NCI-H1417 (cell line): Measurements from ENCODE around the gene CACNA1G.

ENCODE experiments used
- DNase-seq, 3 experiments: peaks; one replicate each; lab custom pipeline; 2025; lab: John Stamatoyannopoulos, UW

Gene CACNA1G

GRCh38 chr17:50547736-50548083 is 12.8 kb upstream of the CACNA1G start:
- DNase-seq, result no peak

- DNase-seq, result no peak
These were observed 11.7 kb upstream of the CACNA1G start for GRCh38 chr17:50548831-50549230.

GRCh38 chr17:50549256-50549941 is 11.1 kb upstream of the CACNA1G start:
- DNase-seq, result no peak

GRCh38 chr17:50549969-50550368 is 10.5 kb upstream of the CACNA1G start:
- no peak for DNase-seq

GRCh38 chr17:50550661-50551432 is 9.7 kb upstream of the CACNA1G start:
- peak; percentile 28 to 81 (median 63) for DNase-seq

- DNase-seq, result no peak
These were observed 9.1 kb upstream of the CACNA1G start for GRCh38 chr17:50551433-50551815.

- no peak for DNase-seq
These were observed 8.6 kb upstream of the CACNA1G start for GRCh38 chr17:50551884-50552283.

GRCh38 chr17:50554201-50554600 is 6.3 kb upstream of the CACNA1G start:
- no peak for DNase-seq

- DNase-seq, result peak in 2 of 3 experiments; percentile 18 to 28
These were observed 3.7 kb upstream of the CACNA1G start for GRCh38 chr17:50556803-50557202.

- DNase-seq, result no peak
These were observed 2.9 kb upstream of the CACNA1G start for GRCh38 chr17:50557630-50558029.

GRCh38 chr17:50558091-50558490 is 2.4 kb upstream of the CACNA1G start:
- DNase-seq, result no peak

GRCh38 chr17:50558581-50558940 is 2.0 kb upstream of the CACNA1G start:
- DNase-seq, result no peak

GRCh38 chr17:50558941-50559614 is 1.4 kb upstream of the CACNA1G start:
- DNase-seq, result no peak

- DNase-seq, result no peak
These were observed 786 bp upstream of the CACNA1G start for GRCh38 chr17:50559674-50560184.

GRCh38 chr17:50560931-50561745 is 623 bp downstream of the CACNA1G start:
- DNase-seq, result peak in 2 of 3 experiments; percentile 24 to 47

GRCh38 chr17:50561746-50562141 is 1.2 kb downstream of the CACNA1G start:
- no peak for DNase-seq

- DNase-seq, result peak in 1 of 3 experiments; percentile 37
These were observed 2.0 kb downstream of the CACNA1G start for GRCh38 chr17:50562242-50563091.

- DNase-seq, result no peak
These were observed 2.6 kb downstream of the CACNA1G start for GRCh38 chr17:50563092-50563511.

GRCh38 chr17:50564916-50565315 is 4.4 kb downstream of the CACNA1G start:
- peak in 2 of 3 experiments; percentile 6 to 24 for DNase-seq

GRCh38 chr17:50565402-50566350 is 5.2 kb downstream of the CACNA1G start:
- peak; percentile 32 to 92 (median 78) for DNase-seq
